Measurements from ENCODE around the gene PEX1.

- TF ChIP-seq CTCF (IDR thresholded peaks at IDR 0.05; ENCODE audit: extremely low read depth in 1 of 2, insufficient read depth in 1 of 2, low read depth in 1 of 2, low read length in 2 of 2) = no peak
- no peak for TF ChIP-seq POLR2A (IDR thresholded peaks at IDR 0.05; ENCODE audit: low read depth, low read length)
- TF ChIP-seq MAX (IDR thresholded peaks at IDR 0.05; ENCODE audit: insufficient read depth, insufficient read length) = no peak
- TF ChIP-seq GATA2 (IDR thresholded peaks at IDR 0.05; ENCODE audit: insufficient read depth, insufficient read length, low read depth, low read length) = no peak
- TF ChIP-seq EZH2 (IDR thresholded peaks at IDR 0.05; ENCODE audit: borderline replicate concordance, low read depth, low read length, severe bottlenecking) = no peak
- TF ChIP-seq POLR2AphosphoS5 (IDR thresholded peaks at IDR 0.05; ENCODE audit: insufficient read depth, low read depth, low read length) = no peak
- TF ChIP-seq FOS (IDR thresholded peaks at IDR 0.05; ENCODE audit: borderline replicate concordance, insufficient read depth, low read length) = no peak
Observed at GRCh38 chr7:92508946-92509345, 19.4 kb downstream of the PEX1 start.
